GM18868 (cell line): Measurements from ENCODE around the gene LIME1.

Source experiments
- ATAC-seq: cut with Tn5 transposase; IDR thresholded peaks from one replicate; pipeline ENCODE4 v1.9.1; 2021; ENCODE audit warnings: mild to moderate bottlenecking, moderate library complexity; ENCODE audit not compliant: unreplicated experiment

LIME1 gene

GRCh38 chr20:63748934-63749270, 12.4 kb downstream of the LIME1 start:
- no peak for ATAC-seq

GRCh38 chr20:63749597-63750508, 13.4 kb downstream of the LIME1 start:
- no peak for ATAC-seq

GRCh38 chr20:63750807-63751470, 14.5 kb downstream of the LIME1 start:
- no peak for ATAC-seq

GRCh38 chr20:63751471-63752271, 15.2 kb downstream of the LIME1 start:
- ATAC-seq: no peak

GRCh38 chr20:63752411-63753101, 16.1 kb downstream of the LIME1 start:
- ATAC-seq: no peak

- no peak for ATAC-seq
Measured at GRCh38 chr20:63753381-63753780, 16.9 kb downstream of the LIME1 start.

- ATAC-seq: no peak
Measured at GRCh38 chr20:63754008-63754407, 17.5 kb downstream of the LIME1 start.

GRCh38 chr20:63755933-63756647, 19.6 kb downstream of the LIME1 start:
- no peak for ATAC-seq

- no peak for ATAC-seq
Measured at GRCh38 chr20:63756648-63756991, 20.2 kb downstream of the LIME1 start.

GRCh38 chr20:63758152-63758551, 21.7 kb downstream of the LIME1 start:
- ATAC-seq: no peak

- ATAC-seq: no peak
Measured at GRCh38 chr20:63759377-63759901, 23.0 kb downstream of the LIME1 start.

- no peak for ATAC-seq
Measured at GRCh38 chr20:63765082-63765873, 28.8 kb downstream of the LIME1 start.

- no peak for ATAC-seq
Measured at GRCh38 chr20:63765902-63766301, 29.4 kb downstream of the LIME1 start.

- ATAC-seq: no peak
Measured at GRCh38 chr20:63766695-63767426, 30.4 kb downstream of the LIME1 start.

- no peak for ATAC-seq
Measured at GRCh38 chr20:63767456-63767855, 31.0 kb downstream of the LIME1 start.

- no peak for ATAC-seq
Measured at GRCh38 chr20:63767886-63768285, 31.4 kb downstream of the LIME1 start.

- ATAC-seq: no peak
Measured at GRCh38 chr20:63768591-63769515, 32.4 kb downstream of the LIME1 start.
